Lower leg skin (tissue), 3 donors: ENCODE data around the gene FUT6.

Experiments used
- POLR2A ChIP-seq, 2 donors: fragments of 450-650 bp; IDR thresholded peaks; one replicate each; pipeline ENCODE4 v1.6.1; 2016 to 2017; ENCODE audit warnings: antibody characterized with exemption in 2 of 2, mild to moderate bottlenecking in 1 of 2, moderate library complexity in 1 of 2
- TF ChIP-seq, protein P1 (sequence below), 3 donors: fragments of 450-650 bp; IDR thresholded peaks; one replicate each; pipeline ENCODE4 v1.5.1; 2016; ENCODE audit warnings: antibody characterized with exemption in 3 of 3, mild to moderate bottlenecking in 3 of 3, moderate library complexity in 2 of 3

DNA sequence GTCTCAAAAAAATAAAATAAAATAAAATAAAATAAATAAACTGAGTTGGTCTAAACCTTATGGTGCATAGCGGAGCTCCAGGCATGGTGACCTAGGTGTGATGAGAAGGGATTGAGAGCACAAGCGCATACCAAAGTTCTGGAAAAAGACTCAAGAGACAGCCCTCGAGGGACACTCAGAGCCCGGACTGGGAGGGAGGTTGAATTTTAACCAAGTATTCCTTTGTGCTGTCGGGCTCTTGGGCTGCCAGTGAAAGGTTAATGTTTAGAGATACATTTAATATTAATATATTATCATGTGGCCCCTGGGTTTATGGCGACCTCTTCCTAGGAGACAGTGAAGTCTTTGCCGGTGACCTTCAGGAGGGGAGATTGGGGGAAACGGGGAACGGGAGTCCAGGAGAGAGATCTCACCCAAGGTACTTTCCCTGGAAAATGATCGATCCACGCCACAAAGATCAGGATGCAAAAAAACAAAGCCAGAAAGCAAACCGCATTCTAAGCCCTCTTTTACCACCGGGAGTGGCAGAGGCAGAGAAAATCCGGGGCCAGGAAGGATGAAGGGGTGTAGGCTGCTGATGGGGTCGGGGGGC lies 1.6 kb downstream of the FUT6 start:
- TF ChIP-seq, protein P1, sequence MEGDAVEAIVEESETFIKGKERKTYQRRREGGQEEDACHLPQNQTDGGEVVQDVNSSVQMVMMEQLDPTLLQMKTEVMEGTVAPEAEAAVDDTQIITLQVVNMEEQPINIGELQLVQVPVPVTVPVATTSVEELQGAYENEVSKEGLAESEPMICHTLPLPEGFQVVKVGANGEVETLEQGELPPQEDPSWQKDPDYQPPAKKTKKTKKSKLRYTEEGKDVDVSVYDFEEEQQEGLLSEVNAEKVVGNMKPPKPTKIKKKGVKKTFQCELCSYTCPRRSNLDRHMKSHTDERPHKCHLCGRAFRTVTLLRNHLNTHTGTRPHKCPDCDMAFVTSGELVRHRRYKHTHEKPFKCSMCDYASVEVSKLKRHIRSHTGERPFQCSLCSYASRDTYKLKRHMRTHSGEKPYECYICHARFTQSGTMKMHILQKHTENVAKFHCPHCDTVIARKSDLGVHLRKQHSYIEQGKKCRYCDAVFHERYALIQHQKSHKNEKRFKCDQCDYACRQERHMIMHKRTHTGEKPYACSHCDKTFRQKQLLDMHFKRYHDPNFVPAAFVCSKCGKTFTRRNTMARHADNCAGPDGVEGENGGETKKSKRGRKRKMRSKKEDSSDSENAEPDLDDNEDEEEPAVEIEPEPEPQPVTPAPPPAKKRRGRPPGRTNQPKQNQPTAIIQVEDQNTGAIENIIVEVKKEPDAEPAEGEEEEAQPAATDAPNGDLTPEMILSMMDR (IDR thresholded peaks at IDR 0.05), result no peak
- TF ChIP-seq POLR2A (IDR thresholded peaks at IDR 0.05), result no peak
